ENCODE results near the gene TNS3. TPM values are rescaled to one million over a fixed set of nuclear protein-coding genes. Genes with fewer than 3 reads are reported as not detected.

Gene TNS3
- total RNA-seq, 4 donors from 2014 or later, result 6.6 to 16.0 (median 9.6) TPM

- Histone ChIP-seq H3K9me3 (no peaks in the 10 kb centered on the region), H3K4me3 (no peak overlapping the region), H3K27me3 (peaks cover 0 to 7% (median 0%) of the 10 kb centered on the region in 4 donors), H3K27ac (no peak overlapping the region), H3K4me1 (peaks cover 14 to 52% (median 20%) of the 10 kb centered on the region in 3 donors), H3K36me3 (no peaks in the 10 kb centered on the region)
- 70 to 80% methylated on average over 2 of the region's 2 CpGs for WGBS, 2 donors
- no peak for TF ChIP-seq CTCF (IDR thresholded peaks at IDR 0.05)
- no peak for TF ChIP-seq POLR2A (IDR thresholded peaks at IDR 0.05)
- no peak for DNase-seq
- intact Hi-C loops (cut with DNase I), result no loop called here
These were observed 28.6 kb downstream of the TNS3 start for GRCh38 chr7:47553309-47553708.

- no peak for TF ChIP-seq CTCF (IDR thresholded peaks at IDR 0.05)
- no peak for TF ChIP-seq POLR2A (IDR thresholded peaks at IDR 0.05)
- 14 to 17% methylated on average over 3 of the region's 3 CpGs for WGBS, 2 donors
- H3K4me3 ChIP-seq, result no peak overlapping the region
- peaks cover 0 to 7% (median 0%) of the 10 kb centered on the region in 4 donors for H3K27me3 ChIP-seq
- H3K4me1 ChIP-seq, result peaks cover 8 to 47% (median 18%) of the 10 kb centered on the region in 3 donors
- no peaks in the 10 kb centered on the region for H3K36me3 ChIP-seq
- no peak for DNase-seq
- intact Hi-C loops (cut with DNase I), result no loop called here
- H3K27ac ChIP-seq, result no peak overlapping the region
- no peaks in the 10 kb centered on the region for H3K9me3 ChIP-seq
These were observed 29.3 kb downstream of the TNS3 start for GRCh38 chr7:47552621-47553020.

GRCh38 chr7:47551668-47552440 is 30.1 kb downstream of the TNS3 start:
- no peak overlapping the region for H3K27ac ChIP-seq
- H3K4me3 ChIP-seq, result no peak overlapping the region
- TF ChIP-seq CTCF (IDR thresholded peaks at IDR 0.05) (no peak), POLR2A (IDR thresholded peaks at IDR 0.05) (no peak)
- no peaks in the 10 kb centered on the region for H3K9me3 ChIP-seq
- DNase-seq, result no peak
- H3K36me3 ChIP-seq, result no peaks in the 10 kb centered on the region
- intact Hi-C loops (cut with DNase I), result no loop called here
- H3K27me3 ChIP-seq, result peaks cover 0 to 7% (median 0%) of the 10 kb centered on the region in 4 donors
- peaks cover 8 to 39% (median 10%) of the 10 kb centered on the region in 3 donors for H3K4me1 ChIP-seq
- 28 to 51% methylated on average over 12 of the region's 12 CpGs for WGBS, 2 donors

GRCh38 chr7:47550788-47551470 is 31.0 kb downstream of the TNS3 start:
- no peak for DNase-seq
- H3K36me3 ChIP-seq, result no peaks in the 10 kb centered on the region
- 74 to 75% methylated on average over 6 to 11 of the region's 11 CpGs for WGBS, 2 donors
- peaks cover 5 to 32% (median 6%) of the 10 kb centered on the region in 3 donors for H3K4me1 ChIP-seq
- no peaks in the 10 kb centered on the region for H3K9me3 ChIP-seq
- peaks cover 0 to 7% (median 0%) of the 10 kb centered on the region in 4 donors for H3K27me3 ChIP-seq
- intact Hi-C loops (cut with DNase I), result no loop called here
- TF ChIP-seq CTCF (IDR thresholded peaks at IDR 0.05) (no peak), POLR2A (IDR thresholded peaks at IDR 0.05) (no peak)
- H3K4me3 ChIP-seq, result no peak overlapping the region
- no peak overlapping the region for H3K27ac ChIP-seq

GRCh38 chr7:47549916-47550315 is 32.0 kb downstream of the TNS3 start:
- DNase-seq, result no peak
- intact Hi-C loops (cut with DNase I), result no loop called here
- Histone ChIP-seq H3K4me3 (no peak overlapping the region), H3K4me1 (peaks cover 5 to 32% (median 6%) of the 10 kb centered on the region in 3 donors), H3K9me3 (no peaks in the 10 kb centered on the region), H3K27me3 (peaks cover 0 to 11% (median 0%) of the 10 kb centered on the region in 4 donors), H3K27ac (no peak overlapping the region), H3K36me3 (no peaks in the 10 kb centered on the region)
- 72 to 96% methylated on average over 2 to 3 of the region's 8 CpGs for WGBS, 2 donors
- TF ChIP-seq POLR2A (IDR thresholded peaks at IDR 0.05) (no peak), CTCF (IDR thresholded peaks at IDR 0.05) (no peak)
